HepG2 (cell line): ENCODE data around the gene EPHA1. TPM values are rescaled to one million over a fixed set of nuclear protein-coding genes. Genes with fewer than 3 reads are reported as not detected.
A peak's percentile ranks its signal among the peaks of the same experiment; 100 is the strongest.

Experiments used
- BATF2 ChIP-seq: sonication (generic); formaldehyde crosslinking; IDR thresholded peaks from 2 replicates; pipeline ENCODE4 v1.8.0; 2022; ENCODE audit warnings: mild to moderate bottlenecking, missing genetic modification reagents, moderate library complexity
- EEA1 ChIP-seq: sonication (generic); formaldehyde crosslinking; IDR thresholded peaks from 2 replicates; pipeline ENCODE4 v1.5.1; 2020; ENCODE audit warnings: mild to moderate bottlenecking, missing genetic modification reagents, borderline replicate concordance
- FOXJ3 ChIP-seq: sonication (generic); formaldehyde crosslinking; IDR thresholded peaks from 2 replicates; pipeline ENCODE4 v1.4.0; 2020; ENCODE audit warnings: missing genetic modification reagents, mild to moderate bottlenecking, borderline replicate concordance
- HDAC1 ChIP-seq: sonication (generic); formaldehyde crosslinking; IDR thresholded peaks from 2 replicates; pipeline ENCODE4 v1.5.1; 2020; ENCODE audit warnings: mild to moderate bottlenecking, missing genetic modification reagents
- HNRNPUL1 ChIP-seq: fragments of 200-400 bp; formaldehyde crosslinking; IDR thresholded peaks from 2 replicates; pipeline ENCODE4 v1.6.1; 2017; ENCODE audit warnings: low read depth, mild to moderate bottlenecking, low read length, moderate library complexity
- NBN ChIP-seq: fragments of 450-650 bp; conservative IDR thresholded peaks from 2 replicates; pipeline ENCODE4 v1.6.1; 2017
- PAXIP1 ChIP-seq: sonication (generic); formaldehyde crosslinking; conservative IDR thresholded peaks from 2 replicates; pipeline ENCODE4 v1.4.0; 2020; ENCODE audit warnings: mild to moderate bottlenecking, missing genetic modification reagents, moderate library complexity
- SKIL ChIP-seq: sonication (generic); formaldehyde crosslinking; IDR thresholded peaks from 2 replicates; pipeline ENCODE4 v1.8.0; 2022; ENCODE audit warnings: missing genetic modification reagents, mild to moderate bottlenecking, moderate library complexity, borderline replicate concordance
- SRSF4 ChIP-seq: fragments of 200-400 bp; formaldehyde crosslinking; IDR thresholded peaks from one replicate; pipeline ENCODE4 v1.6.1; 2018; ENCODE audit warnings: mild to moderate bottlenecking, low read depth, low read length, moderate library complexity; ENCODE audit not compliant: poor library complexity, severe bottlenecking
- TFDP2 ChIP-seq: sonication (generic); formaldehyde crosslinking; IDR thresholded peaks from 2 replicates; pipeline ENCODE4 v1.4.0; 2020; ENCODE audit warnings: missing genetic modification reagents
- ZBTB26 ChIP-seq: IDR thresholded peaks from 2 replicates; pipeline ENCODE4 v1.6.1; 2016; ENCODE audit warnings: missing compliant biosample characterization, missing genetic modification reagents, borderline replicate concordance
- ZNF230 ChIP-seq: sonication (generic); formaldehyde crosslinking; IDR thresholded peaks from 2 replicates; pipeline ENCODE4 v1.4.0; 2020; ENCODE audit warnings: mild to moderate bottlenecking, missing genetic modification reagents
- ZNF687 ChIP-seq: sonication (generic); formaldehyde crosslinking; IDR thresholded peaks from 2 replicates; pipeline ENCODE4 v1.5.1; 2020; ENCODE audit warnings: mild to moderate bottlenecking, missing genetic modification reagents, moderate library complexity
- ZNF7 ChIP-seq: IDR thresholded peaks from 2 replicates; pipeline ENCODE4 v1.6.1; 2016; ENCODE audit warnings: missing biosample characterization, missing genetic modification reagents
- polyA plus RNA-seq, 8 experiments: library from polyadenylated mRNA; depleted of rRNA in 3 of 8; stranded (reverse) in 7 of 8; unstranded in 1 of 8; fragments of >200 nt; fragmentation: Illumina TruSeq in 4 of 8; extraction: Trizol in 4 of 8; gene quantifications; 2 replicates each; pipeline versions ENCODE4 v1.2.1 to v1.2.3, GENCODE V29; 2011 to 2016; ENCODE audit warnings: low read depth in 4 of 8, missing spikeins in 1 of 8, mixed read lengths in 1 of 8; ENCODE audit not compliant: insufficient read depth in 1 of 8
- total RNA-seq, 5 experiments: library from RNA; depleted of rRNA; stranded (reverse); fragments of >200 nt; fragmentation: Illumina TruSeq; extraction: Trizol; gene quantifications; 2 replicates each; pipeline ENCODE4 v1.2.3, GENCODE V29; 2016; ENCODE audit warnings: low read depth in 1 of 5

The EPHA1 gene
- total and polyA plus RNA-seq, 2 of the 13 experiments (the other 11 are each of a cell fraction or from before 2014, with no cell fraction given), result 4.6 to 17.1 TPM

- TF ChIP-seq ZNF687 (CRISPR knock-in tag) (peak; percentile 87), EEA1 (CRISPR knock-in tag) (no peak), HNRNPUL1 (no peak), HDAC1 (peak; percentile 90), SKIL (CRISPR knock-in tag) (peak; percentile 95), SRSF4 (no peak), FOXJ3 (CRISPR knock-in tag) (no peak; the same call in 1 of the 2 replicates), ZNF230 (no peak), NBN (no peak), PAXIP1 (peak; percentile 89), ZNF7 (CRISPR knock-in tag) (no peak), ZBTB26 (CRISPR knock-in tag) (peak; percentile 99), BATF2 (CRISPR knock-in tag) (no peak), TFDP2 (CRISPR knock-in tag) (peak; percentile 50; the same call in 1 of the 2 replicates)
Observed at GRCh38 chr7:143395187-143396149, 13.2 kb downstream of the EPHA1 start (continued).
